Colonic mucosa (tissue), 4 donors: ENCODE data around the gene CCDC201. TPM values are rescaled to one million over a fixed set of nuclear protein-coding genes. Genes with fewer than 3 reads are reported as not detected.

Source experiments
- DNase-seq: peaks from one replicate; pipeline ENCODE4 v3.0.0-alpha.2; 2020
- H3K27ac ChIP-seq: fragments of 200-600 bp; one replicate; pipeline ENCODE4 v1.8.0; 2021
- H3K27me3 ChIP-seq: fragments of 200-600 bp; one replicate; pipeline ENCODE4 v1.8.0; 2021
- H3K36me3 ChIP-seq: fragments of 200-600 bp; one replicate; pipeline ENCODE4 v1.8.0; 2021
- H3K4me1 ChIP-seq: fragments of 200-600 bp; one replicate; pipeline ENCODE4 v1.8.0; 2021; ENCODE audit warnings: mild to moderate bottlenecking
- H3K4me3 ChIP-seq: fragments of 200-600 bp; one replicate; pipeline ENCODE4 v1.8.0; 2021
- H3K9ac ChIP-seq, 2 donors: one replicate each; pipeline ENCODE4 v1.7.0; 2013; ENCODE audit warnings: control low read depth in 2 of 2, low read depth in 2 of 2, low read length in 2 of 2
- H3K9me3 ChIP-seq: fragments of 200-600 bp; one replicate; pipeline ENCODE4 v1.8.0; 2021
- CTCF ChIP-seq: fragments of 200-600 bp; IDR thresholded peaks from one replicate; pipeline ENCODE4 v1.8.0; 2022; ENCODE audit warnings: antibody characterized with exemption, mild to moderate bottlenecking
- intact Hi-C: fragments of 100-400 bp; cut with DNase I; formaldehyde crosslinking; loops from one replicate; pipeline ENCODE4 v1.14.1; 2022
- total RNA-seq, 2 donors: library from RNA; stranded (reverse); fragmentation: NEBNext Ultra II Directional in 1 of 2; extraction: Animal tissue kit (Norgen Biotek cat#: 25700) in 1 of 2; gene quantifications; one replicate each; pipeline ENCODE4 v1.2.1, GENCODE V29; 2021
- donor health status: healthy.
- donor health status: DM: no; HTN: no; CAD: no.
- donor health status: DM: no; HTN: no; CAD: no.

CCDC201 gene, protein sequence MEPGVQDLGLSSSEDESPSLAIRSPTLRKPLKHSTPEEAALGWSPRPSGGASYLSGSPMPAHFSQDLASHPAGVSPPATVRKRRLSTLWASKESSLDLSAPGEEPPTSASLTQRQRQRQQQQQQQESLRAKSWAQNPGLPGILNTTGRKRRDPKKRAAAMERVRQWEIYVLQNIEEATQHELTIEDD
- not detected for total RNA-seq

- no peak for DNase-seq
- Histone ChIP-seq H3K27ac (no peak within 1 kb of the TSS), H3K36me3 (no peaks in the 10 kb centered on the region), H3K4me1 (no peaks in the 10 kb centered on the region), H3K27me3 (no peaks in the 10 kb centered on the region), H3K9me3 (no peaks in the 10 kb centered on the region), H3K4me3 (no peak within 1 kb of the TSS), H3K9ac (no peak within 1 kb of the TSS)
- intact Hi-C loops, result no loop called here
- no peak for TF ChIP-seq CTCF
Observed at GRCh38 chr7:45873035-45873354, at the start of gene CCDC201. TSS of gene CCDC201 (minus strand) at chr7:45873082. CDS start at chr7:45873007, 75 bp downstream.

- intact Hi-C loops, result no loop called here
- Histone ChIP-seq H3K4me1 (no peaks in the 10 kb centered on the region), H3K27ac (no peak overlapping the region), H3K9me3 (no peaks in the 10 kb centered on the region), H3K9ac (no peak overlapping the region), H3K36me3 (no peaks in the 10 kb centered on the region), H3K27me3 (peaks cover 37% of the 10 kb centered on the region), H3K4me3 (peak overlapping the region; percentile 26)
- DNase-seq, result peak; percentile 59
- peak; percentile 62 for TF ChIP-seq CTCF
Observed at GRCh38 chr7:45921699-45922519, 49.0 kb upstream of the CCDC201 start.

DNA sequence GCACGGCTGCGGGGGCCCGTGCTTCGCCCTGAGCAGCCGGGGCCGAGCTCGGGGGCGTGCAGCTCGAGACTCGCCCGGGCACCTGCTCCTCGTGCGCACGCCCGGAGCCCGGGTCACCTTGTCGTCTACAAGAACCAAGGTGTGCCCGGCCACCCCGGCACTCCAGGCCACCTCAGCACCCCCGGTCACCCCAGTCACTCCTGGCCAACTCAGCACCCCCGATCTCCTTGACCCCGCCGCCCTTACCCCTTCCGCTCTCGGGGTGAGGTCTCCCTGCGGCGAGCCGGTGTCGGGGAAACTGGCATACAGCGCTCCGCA lies 48.5 kb upstream of the CCDC201 start:
- intact Hi-C loops, result no loop called here
- no peak for TF ChIP-seq CTCF
- no peaks in the 10 kb centered on the region for H3K9me3 ChIP-seq
- H3K4me1 ChIP-seq, result no peaks in the 10 kb centered on the region
- H3K4me3 ChIP-seq, result peak overlapping the region; percentile 26
- H3K9ac ChIP-seq, result no peak overlapping the region
- no peak overlapping the region for H3K27ac ChIP-seq
- DNase-seq, result no peak
- H3K27me3 ChIP-seq, result peaks cover 37% of the 10 kb centered on the region
- H3K36me3 ChIP-seq, result no peaks in the 10 kb centered on the region

DNA sequence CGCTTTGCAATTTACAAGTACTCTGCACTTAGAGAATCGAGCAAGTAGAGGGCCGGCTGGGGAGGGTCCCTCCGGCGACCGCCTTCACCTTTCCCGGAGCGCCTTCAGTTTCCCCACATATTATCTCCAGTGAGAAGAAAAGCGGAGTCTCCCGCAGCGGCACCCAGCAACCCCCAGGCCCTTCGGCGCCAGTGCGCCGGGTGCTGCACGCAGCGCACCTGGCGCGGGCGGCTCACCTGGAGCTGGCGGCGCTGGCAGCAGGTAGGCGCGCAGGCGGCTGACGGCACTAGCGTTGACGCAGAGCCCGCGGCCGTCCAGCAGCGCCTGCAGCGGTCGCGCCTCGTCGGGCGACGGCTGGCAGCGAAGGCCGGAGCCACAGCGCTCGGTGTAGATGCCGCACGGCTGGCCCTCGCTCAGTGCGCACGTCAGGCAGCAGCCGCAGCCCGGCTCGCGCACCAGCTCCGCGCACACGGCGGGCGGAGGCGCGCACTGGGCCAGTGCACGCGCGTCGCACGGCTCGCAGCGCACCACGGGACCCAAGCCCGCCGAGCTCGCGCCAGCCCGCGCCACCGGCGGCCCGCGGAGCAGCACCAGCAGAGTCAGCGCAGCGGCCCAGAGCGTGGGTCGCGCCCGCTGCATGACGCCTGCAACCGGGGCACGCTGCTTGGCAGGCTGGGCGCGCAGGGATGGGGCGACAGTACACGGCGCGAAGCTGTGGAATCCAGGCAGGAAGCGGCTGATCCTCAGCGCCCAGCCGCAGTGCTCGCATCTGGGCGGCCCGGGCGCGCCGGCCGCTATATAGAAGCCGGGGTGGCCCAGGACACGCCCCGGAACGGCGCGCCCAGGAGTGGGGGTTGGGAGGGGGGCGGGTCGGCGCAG lies 47.9 kb upstream of the CCDC201 start, which contains the start of gene IGFBP3:
IGFBP3 (minus strand) TSS at position 771 of the 879 bp plus-strand sequence; CDS start at position 639, 132 bp downstream.
- peak within 1 kb of the TSS in 1 of 2 donors; percentile 29 for H3K9ac ChIP-seq
- intact Hi-C loops, result no loop called here
- H3K9me3 ChIP-seq, result no peaks in the 10 kb centered on the region
- no peak for TF ChIP-seq CTCF
- DNase-seq, result no peak
- peaks cover 37% of the 10 kb centered on the region for H3K27me3 ChIP-seq
- H3K4me1 ChIP-seq, result no peaks in the 10 kb centered on the region
- no peaks in the 10 kb centered on the region for H3K36me3 ChIP-seq
- no peak within 1 kb of the TSS for H3K27ac ChIP-seq
- H3K4me3 ChIP-seq, result peak within 1 kb of the TSS; percentile 26

- TF ChIP-seq CTCF, result no peak
- H3K4me3 ChIP-seq, result peak overlapping the region; percentile 26
- H3K27ac ChIP-seq, result no peak overlapping the region
- no peak for DNase-seq
- peaks cover 37% of the 10 kb centered on the region for H3K27me3 ChIP-seq
- intact Hi-C loops, result loop anchor here (5.0 kb wide), 2 partner anchors 432 to 1332 kb away; no protein-coding TSS in a partner anchor
- no peak overlapping the region for H3K9ac ChIP-seq
- H3K36me3 ChIP-seq, result no peaks in the 10 kb centered on the region
- H3K4me1 ChIP-seq, result no peaks in the 10 kb centered on the region
- H3K9me3 ChIP-seq, result no peaks in the 10 kb centered on the region
Observed at GRCh38 chr7:45919993-45920459, 47.1 kb upstream of the CCDC201 start.
